Mucosa of descending colon (tissue), 3 donors: ENCODE measurements around the gene CCPG1. TPM values are rescaled to one million over a fixed set of nuclear protein-coding genes. Genes with fewer than 3 reads are reported as not detected.
"Not testable (repeated sequence)": the region's sequence is repeated elsewhere in the genome, so short reads cannot be mapped to it uniquely, and the experiment has no call there.

Experiments used
- ATAC-seq: fragments of 200-7000 bp; cut with Tn5 transposase; one replicate; pipeline ENCODE4 v1.9.1; 2020; ENCODE audit warnings: mild to moderate bottlenecking, moderate library complexity
- DNase-seq, 3 donors: peaks; one replicate each; pipeline ENCODE4 v3.0.0-alpha.2; 2020
- H3K36me3 ChIP-seq: fragments of 200-600 bp; one replicate; pipeline ENCODE4 v1.8.0; 2021; ENCODE audit warnings: low read depth, mild to moderate bottlenecking
- H3K4me1 ChIP-seq: fragments of 200-600 bp; one replicate; pipeline ENCODE4 v1.8.0; 2021; ENCODE audit warnings: low read depth, mild to moderate bottlenecking
- H3K4me3 ChIP-seq: fragments of 200-600 bp; one replicate; pipeline ENCODE4 v1.8.0; 2021; ENCODE audit warnings: mild to moderate bottlenecking
- H3K9me3 ChIP-seq: fragments of 200-600 bp; one replicate; pipeline ENCODE4 v1.8.0; 2021; ENCODE audit warnings: mild to moderate bottlenecking
- intact Hi-C, 2 donors: fragments of 100-400 bp; cut with DNase I in 1 of 2; cut with micrococcal nuclease in 1 of 2; formaldehyde crosslinking; loops; one replicate each; pipeline versions ENCODE4 v1.11.0 to v1.11.1; 2022; cut with DNase I, micrococcal nuclease
- long read RNA-seq, 2 donors: library from polyadenylated mRNA; unstranded; transcript quantifications; one replicate each; pipeline ENCODE4 v2.0.0, GENCODE V29; 2019 to 2021
- total RNA-seq, 3 donors: library from RNA; stranded (reverse); fragmentation: NEBNext Ultra II Directional in 2 of 3; extraction: Animal tissue kit (Norgen Biotek cat#: 25700) in 2 of 3; gene quantifications; one replicate each; pipeline versions ENCODE4 v1.2.1 to v1.2.4, GENCODE V29; 2021 to 2023
- TF ChIP-seq, protein P1 (sequence below): fragments of 200-600 bp; IDR thresholded peaks from one replicate; pipeline ENCODE4 v1.8.0; 2022; ENCODE audit warnings: antibody characterized with exemption, mild to moderate bottlenecking
- donor health status: DM: no; HTN: no; CAD: no; lungs with moderate emphysema.
- donor health status: DM: no; HTN: no; CAD: no.
- donor health status: DM: no; HTN: yes; CAD: no.

Gene CCPG1, protein sequence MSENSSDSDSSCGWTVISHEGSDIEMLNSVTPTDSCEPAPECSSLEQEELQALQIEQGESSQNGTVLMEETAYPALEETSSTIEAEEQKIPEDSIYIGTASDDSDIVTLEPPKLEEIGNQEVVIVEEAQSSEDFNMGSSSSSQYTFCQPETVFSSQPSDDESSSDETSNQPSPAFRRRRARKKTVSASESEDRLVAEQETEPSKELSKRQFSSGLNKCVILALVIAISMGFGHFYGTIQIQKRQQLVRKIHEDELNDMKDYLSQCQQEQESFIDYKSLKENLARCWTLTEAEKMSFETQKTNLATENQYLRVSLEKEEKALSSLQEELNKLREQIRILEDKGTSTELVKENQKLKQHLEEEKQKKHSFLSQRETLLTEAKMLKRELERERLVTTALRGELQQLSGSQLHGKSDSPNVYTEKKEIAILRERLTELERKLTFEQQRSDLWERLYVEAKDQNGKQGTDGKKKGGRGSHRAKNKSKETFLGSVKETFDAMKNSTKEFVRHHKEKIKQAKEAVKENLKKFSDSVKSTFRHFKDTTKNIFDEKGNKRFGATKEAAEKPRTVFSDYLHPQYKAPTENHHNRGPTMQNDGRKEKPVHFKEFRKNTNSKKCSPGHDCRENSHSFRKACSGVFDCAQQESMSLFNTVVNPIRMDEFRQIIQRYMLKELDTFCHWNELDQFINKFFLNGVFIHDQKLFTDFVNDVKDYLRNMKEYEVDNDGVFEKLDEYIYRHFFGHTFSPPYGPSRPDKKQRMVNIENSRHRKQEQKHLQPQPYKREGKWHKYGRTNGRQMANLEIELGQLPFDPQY
- 10 to 100 TPM; 45.5 to 60.2 (median 51.8) TPM for total RNA-seq
- long read RNA-seq, donor 1, full-length matches to known transcripts = 52 of 64 reads
- long read RNA-seq, donor 1, partial matches to known transcripts = 4 of 64 reads
- long read RNA-seq, donor 1, other reads (novel, unspliced or antisense) = 8 of 64 reads
- long read RNA-seq, donor 2, full-length matches to known transcripts = 44 of 46 reads
- long read RNA-seq, donor 2, partial matches to known transcripts = 1 of 46 reads
- long read RNA-seq, donor 2, other reads (novel, unspliced or antisense) = 1 of 46 reads

DNA sequence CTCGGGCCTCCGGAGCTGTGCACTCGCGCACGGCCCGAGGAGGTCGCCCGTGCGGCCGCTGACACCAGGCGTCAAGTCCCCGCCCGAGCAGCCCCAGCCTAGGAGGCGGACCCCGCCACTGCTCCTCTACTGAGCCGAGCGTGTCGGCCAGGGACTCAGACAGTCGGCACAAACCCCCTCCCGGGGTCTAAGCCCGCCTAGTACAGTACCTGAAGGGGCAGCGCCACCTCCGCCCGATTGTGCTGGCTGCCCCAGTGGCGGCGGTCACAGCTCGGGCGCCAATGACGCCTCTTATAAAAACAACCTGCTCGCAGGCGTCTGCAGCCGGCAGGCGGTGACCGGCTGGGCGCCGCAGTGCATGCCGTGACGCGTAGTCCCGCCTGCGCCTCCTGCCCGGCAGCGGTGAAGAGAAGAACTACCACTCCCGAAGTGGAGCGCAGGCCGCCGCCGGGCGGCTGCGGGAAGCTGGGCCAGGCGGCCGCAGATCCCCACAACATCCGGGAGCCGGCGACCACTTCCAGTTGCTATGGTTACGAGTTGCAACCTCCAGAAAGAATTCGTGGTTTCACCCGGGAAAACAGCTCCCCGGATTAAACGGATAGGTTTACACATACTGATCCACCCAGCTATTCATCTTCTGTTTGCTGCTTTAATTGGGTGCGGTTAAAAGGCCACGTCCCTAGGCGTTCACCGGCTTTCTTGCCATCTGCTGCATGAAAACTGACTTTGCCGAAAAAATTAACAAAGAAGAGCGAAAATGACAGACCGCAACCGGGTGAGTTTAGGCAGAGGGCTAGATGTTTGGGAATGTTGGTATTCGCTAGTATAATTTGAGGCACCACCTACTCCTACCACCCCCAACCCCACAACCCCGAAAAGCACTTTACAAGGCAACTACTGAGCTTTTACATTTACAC, at the start of gene CCPG1, which contains the start of gene PIERCE2:
Gene CCPG1, minus strand, starts transcription at position 348 of the 917 bp plus-strand sequence. CDS start 18,935 bp downstream, outside the sequence.
Gene PIERCE2, plus strand, starts transcription at position 484 of the 917 bp plus-strand sequence. Its CDS starts 274 bp downstream, at position 758.
- intact Hi-C loops = no loop called here
- peak; percentile 92 to 96 (median 95) for DNase-seq
- Histone ChIP-seq H3K4me1 (peaks cover 20% of the 10 kb centered on the region), H3K4me3 (peak within 1 kb of the TSS; percentile 30), H3K36me3 (no peaks in the 10 kb centered on the region), H3K9me3 (no peaks in the 10 kb centered on the region)
- TF ChIP-seq, protein P1, sequence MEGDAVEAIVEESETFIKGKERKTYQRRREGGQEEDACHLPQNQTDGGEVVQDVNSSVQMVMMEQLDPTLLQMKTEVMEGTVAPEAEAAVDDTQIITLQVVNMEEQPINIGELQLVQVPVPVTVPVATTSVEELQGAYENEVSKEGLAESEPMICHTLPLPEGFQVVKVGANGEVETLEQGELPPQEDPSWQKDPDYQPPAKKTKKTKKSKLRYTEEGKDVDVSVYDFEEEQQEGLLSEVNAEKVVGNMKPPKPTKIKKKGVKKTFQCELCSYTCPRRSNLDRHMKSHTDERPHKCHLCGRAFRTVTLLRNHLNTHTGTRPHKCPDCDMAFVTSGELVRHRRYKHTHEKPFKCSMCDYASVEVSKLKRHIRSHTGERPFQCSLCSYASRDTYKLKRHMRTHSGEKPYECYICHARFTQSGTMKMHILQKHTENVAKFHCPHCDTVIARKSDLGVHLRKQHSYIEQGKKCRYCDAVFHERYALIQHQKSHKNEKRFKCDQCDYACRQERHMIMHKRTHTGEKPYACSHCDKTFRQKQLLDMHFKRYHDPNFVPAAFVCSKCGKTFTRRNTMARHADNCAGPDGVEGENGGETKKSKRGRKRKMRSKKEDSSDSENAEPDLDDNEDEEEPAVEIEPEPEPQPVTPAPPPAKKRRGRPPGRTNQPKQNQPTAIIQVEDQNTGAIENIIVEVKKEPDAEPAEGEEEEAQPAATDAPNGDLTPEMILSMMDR = peak; percentile 93
- ATAC-seq = peak; percentile 99

GRCh38 chr15:55457401-55458022, 49.4 kb upstream of the CCPG1 start:
- Histone ChIP-seq H3K4me1 (no peaks in the 10 kb centered on the region), H3K9me3 (no peaks in the 10 kb centered on the region), H3K4me3 (no peak overlapping the region), H3K36me3 (no peaks in the 10 kb centered on the region)
- no peak for DNase-seq
- intact Hi-C loops = no loop called here
- ATAC-seq = no peak
- TF ChIP-seq, protein P1 = no peak

DNA sequence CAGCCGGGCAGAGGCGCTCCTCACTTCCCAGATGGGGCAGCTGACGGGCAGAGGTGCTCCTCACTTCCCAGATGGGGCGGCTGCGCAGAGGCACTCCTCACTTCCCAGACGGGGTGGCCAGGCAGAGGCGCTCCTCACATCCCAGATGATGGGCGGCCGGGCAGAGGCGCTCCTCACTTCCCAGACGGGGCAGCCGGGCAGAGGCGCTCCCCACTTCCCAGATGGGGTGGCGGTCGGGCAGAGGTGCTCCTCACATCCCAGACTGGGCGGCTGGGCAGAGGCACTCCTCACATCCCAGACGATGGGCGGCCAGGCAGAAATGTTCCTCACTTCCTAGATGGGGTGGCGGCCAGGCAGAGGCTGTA, 38.9 kb upstream of the CCPG1 start:
- H3K36me3 ChIP-seq, intact Hi-C loops, H3K4me3 ChIP-seq, ATAC-seq, DNase-seq, H3K4me1 ChIP-seq, H3K9me3 ChIP-seq: not testable (repeated sequence)

GRCh38 chr15:55446379-55447029, 38.3 kb upstream of the CCPG1 start:
- H3K4me3 ChIP-seq, H3K9me3 ChIP-seq, ATAC-seq, H3K36me3 ChIP-seq, H3K4me1 ChIP-seq, DNase-seq, intact Hi-C loops: not testable (repeated sequence)

- H3K9me3 ChIP-seq, H3K36me3 ChIP-seq, H3K4me1 ChIP-seq, H3K4me3 ChIP-seq, intact Hi-C loops, ATAC-seq, DNase-seq: not testable (repeated sequence)
Observed at GRCh38 chr15:55445936-55446335, 37.8 kb upstream of the CCPG1 start.

DNA sequence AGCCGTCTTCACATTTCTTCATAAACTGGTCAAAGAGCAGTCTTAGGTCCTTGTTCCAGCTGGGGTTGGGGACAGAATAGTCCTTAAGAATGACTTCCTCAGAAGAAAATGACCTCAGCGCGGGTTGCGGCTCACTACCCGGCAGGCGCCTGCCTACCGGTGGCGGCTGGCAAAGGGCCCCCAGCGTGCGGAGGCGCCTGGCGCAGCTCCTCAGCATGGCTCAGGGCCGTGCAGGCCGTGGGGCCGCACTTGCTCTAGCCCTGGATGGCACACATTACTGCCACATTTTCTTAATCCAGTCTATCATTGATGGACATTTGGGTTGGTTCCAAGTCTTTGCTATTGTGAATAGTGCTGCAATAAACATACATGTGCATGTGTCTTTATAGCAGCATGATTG, 35.0 kb upstream of the CCPG1 start:
- H3K4me1 ChIP-seq, H3K36me3 ChIP-seq, ATAC-seq, DNase-seq, H3K4me3 ChIP-seq, H3K9me3 ChIP-seq, intact Hi-C loops: not testable (repeated sequence)
